GM21723 (cell line): ENCODE results near the gene RALGAPB.

Source experiments
- ATAC-seq: cut with Tn5 transposase; IDR thresholded peaks from one replicate; pipeline ENCODE4 v1.9.1; 2021; ENCODE audit warnings: mild to moderate bottlenecking, moderate library complexity; ENCODE audit not compliant: unreplicated experiment

RALGAPB gene

DNA sequence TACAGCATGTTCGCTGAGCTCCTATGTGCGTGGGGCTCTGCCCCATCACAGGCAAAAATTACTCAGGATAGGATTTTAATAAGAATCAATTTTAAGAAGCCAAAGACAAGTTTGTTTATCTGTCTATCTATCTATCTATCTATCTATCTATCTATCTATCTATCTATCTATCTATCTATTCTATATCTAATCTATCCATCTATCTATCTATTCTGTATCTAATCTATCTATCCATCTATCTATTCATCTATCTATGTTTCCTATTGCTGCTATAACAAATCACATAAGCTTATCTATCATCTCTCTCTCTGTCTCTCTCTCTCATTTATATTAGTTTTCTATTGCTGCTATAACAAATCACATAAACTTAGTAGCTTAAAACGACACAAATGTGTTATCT, 130.6 kb downstream of the RALGAPB start:
- no peak for ATAC-seq

DNA sequence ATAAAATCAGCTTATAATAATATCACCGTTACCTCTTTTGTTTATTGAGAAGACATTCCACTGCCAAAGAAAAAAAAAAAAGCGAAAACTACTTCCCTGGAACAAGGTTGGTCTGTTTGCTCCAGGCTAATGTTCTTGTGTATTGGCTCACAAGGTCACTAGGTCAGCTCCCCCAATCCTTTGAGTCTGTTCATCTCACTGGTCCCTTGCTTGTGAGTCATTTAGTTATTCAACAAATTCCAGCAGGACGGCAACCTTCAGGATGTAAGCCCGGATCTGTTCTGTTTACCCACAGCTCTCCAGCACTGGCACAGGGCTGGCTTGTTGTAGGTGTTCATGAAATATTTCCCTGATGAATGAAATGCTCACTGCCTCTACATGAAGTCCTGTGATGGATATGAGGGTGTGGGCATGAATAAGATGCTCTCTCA, 132.2 kb downstream of the RALGAPB start:
- no peak for ATAC-seq

DNA sequence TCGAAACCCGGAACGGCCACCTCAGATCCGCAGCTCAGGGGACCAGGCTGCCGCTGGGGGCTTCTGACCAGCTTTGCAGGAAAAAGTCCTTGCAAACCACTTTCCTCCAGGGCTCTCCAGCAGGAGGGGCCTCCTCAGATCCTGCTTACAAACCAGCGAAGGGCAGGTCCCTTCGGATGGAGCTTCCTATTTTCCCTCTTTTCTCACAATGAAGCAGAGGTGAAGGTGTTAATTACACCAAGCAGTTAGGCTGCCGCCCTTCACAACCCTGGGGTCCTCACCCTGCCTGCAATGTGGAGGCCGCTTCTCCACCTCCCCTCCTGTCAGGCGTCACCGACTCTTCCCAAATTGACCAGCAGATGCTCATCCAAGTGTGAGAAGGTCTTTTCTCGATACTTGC, 134.7 kb downstream of the RALGAPB start:
- no peak for ATAC-seq

DNA sequence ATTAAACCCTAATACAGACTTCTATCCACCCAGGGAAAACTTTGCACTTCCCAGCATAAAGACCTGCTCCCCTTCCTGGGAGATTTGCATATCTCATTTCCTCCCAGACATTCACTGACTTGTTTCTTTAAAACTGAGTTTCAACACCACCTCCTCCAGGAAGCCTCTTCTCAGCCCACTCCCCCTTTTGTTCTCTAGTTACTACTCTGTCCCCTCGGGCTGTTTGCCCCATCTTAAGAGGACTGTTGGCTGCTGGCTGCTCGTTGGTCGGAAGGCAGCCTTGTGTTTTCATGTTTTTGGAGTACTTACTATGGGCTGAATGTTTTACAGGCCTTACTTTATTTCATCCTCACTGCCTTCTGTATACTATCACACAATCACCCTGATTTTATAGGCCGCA, 135.5 kb downstream of the RALGAPB start:
- ATAC-seq, result no peak

DNA sequence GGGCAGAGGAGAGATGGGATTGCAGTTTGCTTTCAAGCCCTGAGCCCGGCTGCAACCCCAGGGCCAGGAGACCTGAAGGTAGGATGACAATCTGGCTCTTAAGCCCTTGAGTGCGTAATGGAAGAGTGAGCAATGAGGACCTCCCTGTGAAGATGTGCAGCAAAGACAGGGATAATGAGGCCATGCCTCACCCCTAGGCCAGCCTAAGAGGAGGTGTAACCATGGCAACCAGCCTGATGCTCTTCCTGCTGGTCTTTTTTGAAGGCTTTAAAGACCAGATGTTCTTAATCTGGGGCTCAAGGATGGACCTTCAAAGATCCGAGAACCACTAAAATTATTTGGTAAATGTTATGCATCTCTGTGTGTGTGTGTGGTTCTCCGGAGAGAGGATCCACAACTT, 137.2 kb downstream of the RALGAPB start:
- no peak for ATAC-seq

DNA sequence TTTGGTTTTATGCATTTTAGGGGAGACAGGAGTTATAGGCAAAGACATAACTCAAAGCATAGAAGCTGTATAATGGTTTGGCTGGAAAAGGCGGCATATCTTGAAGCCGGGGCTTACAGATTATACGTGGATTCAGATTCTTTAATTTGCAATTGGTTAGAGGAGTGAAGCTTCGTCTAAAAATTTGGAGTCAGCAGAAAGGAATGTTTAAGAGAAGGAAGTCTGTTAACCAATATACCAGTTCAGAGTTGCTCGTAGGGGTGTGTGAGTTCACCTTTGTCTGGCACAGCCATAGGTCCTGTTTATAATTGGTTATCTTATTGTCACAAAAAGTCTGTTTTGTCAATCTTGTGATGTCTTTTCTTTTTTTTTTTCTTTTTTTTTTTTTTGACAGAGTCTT, 137.9 kb downstream of the RALGAPB start:
- no peak for ATAC-seq

DNA sequence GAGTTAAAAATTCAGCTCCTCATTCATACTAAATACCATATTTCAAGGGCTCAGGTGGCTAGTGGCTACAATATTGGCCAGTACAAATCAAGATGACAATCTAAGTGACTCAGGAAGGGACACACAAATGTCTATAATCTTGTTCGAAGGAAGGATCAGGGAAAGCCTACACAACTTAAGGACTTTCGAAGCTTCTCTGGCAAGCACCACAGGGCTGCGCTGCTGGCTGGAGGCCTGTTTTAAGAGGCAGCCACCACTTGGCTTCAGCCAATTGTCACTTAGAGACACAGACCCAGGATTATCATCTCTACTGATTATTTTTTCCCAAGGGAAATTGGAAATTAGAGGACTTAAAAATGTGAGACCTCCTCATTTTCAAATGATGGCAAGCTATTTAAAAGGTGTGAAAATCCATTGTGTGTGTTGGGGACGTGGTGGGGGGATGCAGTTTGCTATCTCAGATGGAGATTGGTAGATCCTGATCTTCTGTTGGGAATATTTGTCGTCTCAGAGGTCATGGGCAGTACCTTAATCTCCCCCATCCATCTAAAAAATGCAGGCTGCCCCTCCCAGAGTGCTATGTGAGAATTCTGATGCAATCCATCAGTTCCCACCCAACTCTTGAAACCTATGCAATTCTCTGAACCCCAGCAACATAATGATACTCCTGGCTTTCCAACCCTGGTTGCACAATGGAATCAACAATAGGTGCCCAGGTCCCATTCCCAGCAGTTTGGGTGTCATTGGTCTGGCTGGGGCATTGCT, 140.3 kb downstream of the RALGAPB start:
- no peak for ATAC-seq

DNA sequence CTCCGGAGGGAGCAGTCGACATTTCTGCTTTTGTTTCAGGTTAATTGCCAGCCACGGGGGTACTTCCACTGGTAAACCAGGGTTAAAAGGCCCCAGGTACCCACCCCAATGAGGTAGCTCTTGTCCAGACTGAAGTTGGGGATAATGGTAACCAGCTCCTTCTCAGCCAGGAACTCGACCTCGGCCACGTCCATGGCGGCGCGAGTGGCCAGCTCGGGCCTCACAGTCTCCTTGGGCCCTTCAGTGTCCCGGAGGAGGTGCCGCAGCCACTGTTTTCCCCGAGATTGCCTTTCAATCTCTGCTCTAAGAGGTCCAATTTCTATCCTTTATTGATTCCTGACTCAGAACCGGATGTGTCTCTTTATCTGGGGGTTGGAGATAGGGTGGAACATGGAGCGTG, 142.6 kb downstream of the RALGAPB start:
- no peak for ATAC-seq

DNA sequence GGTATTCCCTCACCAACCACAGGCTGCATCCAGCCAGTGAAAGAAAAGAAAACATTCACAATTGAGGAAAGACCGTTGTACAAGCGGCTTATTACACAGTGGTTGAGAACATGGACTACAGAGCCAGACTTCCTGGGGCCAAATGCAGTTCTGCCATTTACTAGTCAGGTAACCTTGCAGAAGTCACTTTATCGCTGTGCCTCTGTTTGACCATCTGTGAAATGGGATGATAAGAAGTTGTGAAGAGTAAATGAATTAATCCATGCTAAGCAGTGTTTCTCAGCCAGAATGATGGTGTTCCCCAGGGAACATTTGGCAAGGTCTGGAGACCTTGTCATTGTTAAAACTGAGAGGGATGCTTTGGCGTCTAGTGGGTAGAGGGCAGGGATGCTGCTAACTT, 143.8 kb downstream of the RALGAPB start:
- ATAC-seq, result no peak

DNA sequence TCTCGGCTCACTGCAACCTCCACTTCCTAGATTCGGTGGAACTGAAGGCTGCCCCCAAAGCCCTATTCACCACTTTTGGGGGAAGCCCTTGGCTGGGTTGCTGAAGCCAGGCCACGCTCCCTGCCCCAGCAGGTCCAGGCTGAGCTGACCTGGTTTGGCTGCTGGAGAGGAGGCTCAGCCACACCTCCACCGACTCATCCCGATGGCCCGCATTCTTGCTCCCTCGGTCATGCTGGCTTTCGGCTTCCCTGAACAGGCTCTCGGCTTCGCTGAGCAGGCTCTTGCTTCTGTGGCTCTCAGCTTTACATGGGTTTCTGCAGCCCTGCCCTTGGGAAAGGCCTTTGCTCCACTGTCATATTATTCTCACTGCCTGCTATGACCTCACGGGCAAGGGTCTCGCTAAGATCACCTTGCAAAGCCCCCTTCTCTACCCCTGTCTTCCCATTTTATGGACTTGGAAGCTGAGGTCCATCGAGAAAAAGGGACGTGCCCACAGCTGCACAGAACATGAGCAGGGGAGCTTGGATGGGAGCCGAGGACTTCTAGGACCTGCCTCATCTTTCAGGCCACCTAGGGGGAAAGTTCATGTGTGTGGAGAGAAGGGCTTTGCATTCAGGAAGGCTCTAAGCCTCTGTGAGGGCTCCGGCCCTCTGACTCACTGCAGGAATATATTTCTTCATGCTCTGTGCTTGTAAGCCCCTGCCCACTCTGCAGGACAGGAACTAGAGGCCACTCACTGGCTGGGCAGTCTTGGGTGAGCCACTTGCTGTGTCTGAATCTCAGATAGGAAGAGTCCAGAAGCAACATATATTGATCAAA, 144.6 kb downstream of the RALGAPB start:
- ATAC-seq, result no peak

DNA sequence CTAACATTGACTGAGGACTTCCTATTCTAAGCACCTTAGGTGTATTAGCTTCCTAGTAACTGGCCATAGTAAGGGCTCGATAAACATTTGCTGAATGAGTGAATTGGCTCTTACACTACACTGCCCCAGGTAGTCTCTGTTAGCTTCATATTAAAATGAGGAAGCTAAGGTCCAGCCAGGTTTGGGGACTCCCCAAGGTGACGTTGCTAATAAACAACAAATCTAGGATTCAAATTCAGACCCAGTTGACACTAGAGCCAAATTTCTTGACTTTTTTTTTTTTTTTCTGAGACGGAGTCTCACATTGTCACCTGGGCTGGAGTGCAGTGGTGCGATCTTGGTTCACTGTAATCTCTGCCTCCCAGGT, 145.2 kb downstream of the RALGAPB start:
- ATAC-seq, result no peak

DNA sequence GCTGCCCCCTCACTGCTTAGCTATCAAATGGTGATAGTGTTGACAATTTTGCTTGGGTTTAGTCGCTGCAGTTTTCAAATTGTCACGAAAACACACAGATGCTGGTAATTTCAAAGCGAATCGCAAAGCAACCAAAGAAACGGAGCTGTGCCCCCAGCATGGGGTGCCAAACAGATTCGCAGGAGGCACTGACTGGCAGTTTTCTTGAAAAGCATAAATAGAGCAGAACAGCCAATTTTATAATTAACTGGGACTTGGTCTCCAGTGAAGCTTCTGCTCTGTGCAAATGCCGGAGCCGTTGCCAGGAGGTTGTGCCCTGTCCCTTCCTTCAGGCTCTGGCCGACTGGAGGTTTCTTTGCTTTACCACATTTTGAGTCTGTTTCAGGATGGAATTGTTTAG, 147.8 kb downstream of the RALGAPB start:
- ATAC-seq, result no peak

DNA sequence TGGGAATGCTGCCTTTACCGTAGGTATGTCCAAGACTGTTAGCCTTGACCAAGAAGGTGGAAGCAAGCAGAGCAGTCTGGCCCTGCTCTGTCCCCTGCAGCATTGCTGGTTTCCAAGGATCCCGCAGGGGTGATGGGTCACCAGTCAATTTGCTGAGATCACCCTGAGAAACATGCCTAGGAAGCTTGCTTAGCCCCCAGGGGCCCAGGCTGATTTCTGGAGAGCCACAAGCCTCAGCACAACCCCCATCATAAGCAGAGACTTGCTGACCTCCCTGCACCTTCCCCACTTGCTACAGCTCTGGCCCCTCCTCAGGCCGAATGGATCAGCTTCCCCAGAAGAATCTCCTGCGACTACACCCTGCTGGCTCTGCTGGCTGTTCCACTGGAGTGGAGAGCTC, 150.4 kb downstream of the RALGAPB start:
- no peak for ATAC-seq

DNA sequence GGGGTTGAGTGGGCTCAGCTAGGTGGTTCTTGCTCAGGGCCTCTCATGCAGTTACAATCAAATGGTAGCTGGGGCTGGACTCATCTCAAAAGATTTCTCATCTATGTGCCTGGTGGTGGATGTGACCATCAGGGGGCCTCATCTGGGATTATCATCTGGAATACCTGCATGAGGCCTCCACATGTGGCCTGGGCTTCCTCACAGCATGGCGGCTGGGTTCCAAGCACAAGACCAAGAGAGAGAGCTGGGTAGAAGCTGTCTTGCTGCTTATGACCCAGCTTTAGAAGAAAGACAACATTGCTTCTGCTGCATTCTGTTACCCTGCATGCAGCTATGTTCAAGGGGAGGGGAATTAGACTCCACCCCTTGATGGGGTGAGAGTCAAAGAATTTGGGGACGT, 151.4 kb downstream of the RALGAPB start:
- no peak for ATAC-seq

DNA sequence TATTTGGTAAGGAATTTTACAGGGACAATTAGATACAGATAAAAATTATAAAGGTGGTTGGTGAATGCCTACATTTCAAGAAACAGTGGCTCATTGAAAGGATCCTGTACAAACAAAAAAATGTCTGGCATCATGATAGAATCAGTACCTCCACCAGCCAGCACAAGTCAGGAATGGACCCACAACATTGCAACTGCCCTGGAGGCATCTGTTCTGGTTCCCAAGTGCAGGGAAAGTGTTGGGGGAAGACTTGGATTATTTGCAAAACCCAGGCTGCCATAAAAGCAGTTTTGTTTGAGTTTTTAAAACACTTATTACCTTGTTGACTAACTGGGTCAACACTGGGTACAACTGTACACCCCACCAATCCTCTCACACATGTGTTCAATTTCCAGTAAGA, 153.3 kb downstream of the RALGAPB start:
- ATAC-seq, result no peak

DNA sequence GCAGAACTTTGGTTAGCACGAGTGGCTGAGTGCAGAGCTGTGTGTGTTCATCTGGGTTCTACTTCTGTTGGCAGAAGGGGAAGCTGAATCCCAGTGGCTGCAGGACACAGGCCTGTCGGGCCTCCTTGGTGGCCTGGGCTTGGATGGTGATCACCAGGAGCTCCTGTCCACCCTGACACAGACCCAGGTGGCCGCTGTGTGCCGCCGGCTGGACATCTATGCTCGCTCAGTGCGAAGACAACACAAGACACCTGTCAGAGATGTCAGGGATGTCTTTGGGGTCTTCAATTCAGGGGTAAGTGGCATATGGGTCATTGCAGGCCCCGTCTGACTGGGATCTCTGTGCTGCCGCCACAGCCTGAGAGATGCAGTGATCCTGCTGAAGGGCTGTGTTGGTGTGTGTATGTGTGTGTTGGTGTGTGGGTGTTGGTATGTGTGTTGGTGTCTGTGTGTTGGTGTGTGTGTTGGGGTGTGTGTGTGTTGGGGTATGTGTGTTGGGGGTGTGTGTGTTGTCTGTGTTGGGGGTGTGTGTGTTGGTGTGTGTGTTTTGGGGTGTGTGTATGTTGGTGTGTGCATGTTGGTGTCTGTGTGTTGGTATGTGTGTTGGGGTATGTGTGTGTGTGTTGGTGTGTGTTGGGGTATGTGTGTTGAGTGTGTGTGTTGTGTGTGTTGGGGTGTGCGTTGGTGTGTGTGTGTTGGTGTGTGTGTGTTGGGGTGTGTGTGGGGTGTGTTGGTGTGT, 154.4 kb downstream of the RALGAPB start:
- ATAC-seq, result no peak
